Left forelimb (tissue), 1 donor: Measurements from ENCODE around the gene DSC2.
"Not testable (repeated sequence)": the region's sequence is repeated elsewhere in the genome, so short reads cannot be mapped to it uniquely, and the experiment has no call there.

Source experiments
- DNase-seq: peaks from one replicate; pipeline ENCODE4 v3.0.0-alpha.2; 2018; ENCODE audit warnings: low spot score

DSC2 gene

GRCh38 chr18:31102025-31102684, at the start of gene DSC2:
Gene DSC2, minus strand, starts transcription at chr18:31102421. Its CDS starts 450 bp downstream, at chr18:31101971.
- DNase-seq, result peak; percentile 67

GRCh38 chr18:31149351-31149750, 47.1 kb upstream of the DSC2 start:
- DNase-seq, result no peak

GRCh38 chr18:31148600-31148999, 46.4 kb upstream of the DSC2 start:
- no peak for DNase-seq

- no peak for DNase-seq
Measured at GRCh38 chr18:31146809-31147208, 44.6 kb upstream of the DSC2 start.

- DNase-seq, result no peak
Measured at GRCh38 chr18:31143025-31143424, 40.8 kb upstream of the DSC2 start.

GRCh38 chr18:31138709-31139108, 36.5 kb upstream of the DSC2 start:
- no peak for DNase-seq

GRCh38 chr18:31134988-31135529, 32.8 kb upstream of the DSC2 start:
- DNase-seq, result no peak

GRCh38 chr18:31129398-31130115, 27.3 kb upstream of the DSC2 start:
- DNase-seq, result no peak

GRCh38 chr18:31125878-31126277, 23.7 kb upstream of the DSC2 start:
- DNase-seq, result no peak

GRCh38 chr18:31123125-31123524, 20.9 kb upstream of the DSC2 start:
- DNase-seq, result not testable (repeated sequence)

GRCh38 chr18:31120594-31120993, 18.4 kb upstream of the DSC2 start:
- no peak for DNase-seq

- DNase-seq, result no peak
Measured at GRCh38 chr18:31116853-31117595, 14.8 kb upstream of the DSC2 start.

GRCh38 chr18:31112804-31113203, 10.6 kb upstream of the DSC2 start:
- no peak for DNase-seq

- no peak for DNase-seq
Measured at GRCh38 chr18:31105733-31106132, 3.5 kb upstream of the DSC2 start.

- DNase-seq, result no peak
Measured at GRCh38 chr18:31104444-31104843, 2.2 kb upstream of the DSC2 start.

- DNase-seq, result no peak
Measured at GRCh38 chr18:31103423-31103822, 1.2 kb upstream of the DSC2 start.

GRCh38 chr18:31102941-31103340, 720 bp upstream of the DSC2 start:
- DNase-seq, result no peak

- peak; percentile 75 for DNase-seq
Measured at GRCh38 chr18:31101183-31102024, 817 bp downstream of the DSC2 start.

GRCh38 chr18:31100436-31101182, 1.6 kb downstream of the DSC2 start:
- no peak for DNase-seq

GRCh38 chr18:31099450-31100230, 2.6 kb downstream of the DSC2 start:
- no peak for DNase-seq
